Astrocyte (in vitro differentiated cells and primary cell): ENCODE data around the gene ADAMTS16.

Source experiments
- EZH2 ChIP-seq: IDR thresholded peaks from 2 replicates; pipeline ENCODE4 v1.6.1; 2012; ENCODE audit warnings: mild to moderate bottlenecking, low read length, inconsistent platforms; ENCODE audit not compliant: insufficient read depth
- TF ChIP-seq, protein P1 (sequence below): IDR thresholded peaks from 2 replicates; pipeline ENCODE4 v1.5.1; 2011; ENCODE audit warnings: low read depth, mild to moderate bottlenecking, inconsistent platforms, low read length, moderate library complexity; ENCODE audit not compliant: insufficient read depth

DNA sequence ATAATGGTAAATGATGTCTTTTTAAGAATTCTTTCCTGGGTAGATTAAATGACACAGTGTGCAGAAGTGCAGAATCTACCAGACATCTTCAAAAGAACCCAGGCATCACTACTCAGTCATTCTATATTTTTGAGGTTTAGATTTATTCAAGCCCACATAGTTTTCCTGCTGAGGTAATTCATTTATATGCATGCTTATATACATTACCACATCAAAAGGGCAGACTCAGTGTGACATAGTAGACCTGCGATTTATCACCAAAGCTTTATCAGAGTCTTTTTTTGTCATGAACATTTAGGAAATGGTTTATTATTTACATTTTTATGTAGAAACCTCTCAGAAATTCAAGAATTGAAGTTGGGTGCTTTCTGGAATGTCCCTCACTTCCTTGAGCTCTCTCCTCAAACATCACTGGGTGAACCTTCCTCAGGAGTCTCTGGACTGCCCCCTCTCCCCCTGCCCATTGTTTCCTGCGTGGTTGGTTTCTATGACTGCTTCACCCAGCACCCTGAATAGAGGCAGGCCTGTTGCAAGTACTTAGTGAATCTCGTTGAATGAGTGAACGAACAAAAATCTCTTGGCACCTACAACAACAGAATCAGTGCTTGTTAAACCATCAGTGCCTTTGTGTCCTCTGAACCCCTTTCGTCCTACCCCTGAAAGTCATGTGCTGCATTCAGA is 42.5 kb downstream of the ADAMTS16 start:
- TF ChIP-seq, protein P1, sequence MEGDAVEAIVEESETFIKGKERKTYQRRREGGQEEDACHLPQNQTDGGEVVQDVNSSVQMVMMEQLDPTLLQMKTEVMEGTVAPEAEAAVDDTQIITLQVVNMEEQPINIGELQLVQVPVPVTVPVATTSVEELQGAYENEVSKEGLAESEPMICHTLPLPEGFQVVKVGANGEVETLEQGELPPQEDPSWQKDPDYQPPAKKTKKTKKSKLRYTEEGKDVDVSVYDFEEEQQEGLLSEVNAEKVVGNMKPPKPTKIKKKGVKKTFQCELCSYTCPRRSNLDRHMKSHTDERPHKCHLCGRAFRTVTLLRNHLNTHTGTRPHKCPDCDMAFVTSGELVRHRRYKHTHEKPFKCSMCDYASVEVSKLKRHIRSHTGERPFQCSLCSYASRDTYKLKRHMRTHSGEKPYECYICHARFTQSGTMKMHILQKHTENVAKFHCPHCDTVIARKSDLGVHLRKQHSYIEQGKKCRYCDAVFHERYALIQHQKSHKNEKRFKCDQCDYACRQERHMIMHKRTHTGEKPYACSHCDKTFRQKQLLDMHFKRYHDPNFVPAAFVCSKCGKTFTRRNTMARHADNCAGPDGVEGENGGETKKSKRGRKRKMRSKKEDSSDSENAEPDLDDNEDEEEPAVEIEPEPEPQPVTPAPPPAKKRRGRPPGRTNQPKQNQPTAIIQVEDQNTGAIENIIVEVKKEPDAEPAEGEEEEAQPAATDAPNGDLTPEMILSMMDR, result no peak
- no peak for TF ChIP-seq EZH2
